GM18507 (cell line): Measurements from ENCODE around the gene ADNP.

ENCODE experiments used
- DNase-seq: peaks from one replicate; pipeline ENCODE4 v3.0.0; 2011; ENCODE audit warnings: low read depth; ENCODE audit not compliant: insufficient read length; ENCODE audit errors: extremely low spot score
- FAIRE-seq: peaks from 2 replicates; lab custom pipeline; 2011; peaks lifted over from hg19 to GRCh38; lab: Jason Lieb, UNC

The ADNP gene

DNA sequence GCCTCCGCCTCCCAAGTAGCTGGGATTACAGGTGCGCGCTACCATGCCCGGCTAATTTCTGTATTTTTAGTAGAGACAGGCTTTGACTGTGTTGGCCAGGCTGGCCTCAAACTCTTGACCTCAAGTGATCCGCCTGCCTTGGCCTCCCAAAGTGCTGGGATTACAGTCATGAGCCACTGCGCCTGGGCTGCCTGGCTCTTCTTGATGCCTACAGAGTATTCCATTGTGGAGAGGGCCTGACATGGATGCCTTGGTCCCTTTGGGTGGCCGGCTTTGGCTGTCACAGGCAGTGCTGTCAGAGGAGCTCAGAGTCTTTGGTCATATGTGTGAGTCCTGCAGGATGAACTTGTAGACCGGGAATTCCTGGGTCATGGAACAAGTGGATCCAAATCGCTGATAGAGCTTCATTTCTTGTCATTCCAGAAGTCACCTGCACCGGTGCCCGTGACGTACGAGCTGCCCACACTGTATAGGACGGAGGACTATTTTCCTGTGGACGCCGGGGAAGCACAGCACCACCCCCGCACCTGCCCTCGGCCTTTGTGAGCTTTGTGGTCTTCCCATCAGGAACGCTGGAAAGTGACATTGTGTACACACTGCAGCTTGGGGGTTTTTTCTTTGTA lies 55.1 kb downstream of the ADNP start:
- DNase-seq = no peak
- no peak for FAIRE-seq

DNA sequence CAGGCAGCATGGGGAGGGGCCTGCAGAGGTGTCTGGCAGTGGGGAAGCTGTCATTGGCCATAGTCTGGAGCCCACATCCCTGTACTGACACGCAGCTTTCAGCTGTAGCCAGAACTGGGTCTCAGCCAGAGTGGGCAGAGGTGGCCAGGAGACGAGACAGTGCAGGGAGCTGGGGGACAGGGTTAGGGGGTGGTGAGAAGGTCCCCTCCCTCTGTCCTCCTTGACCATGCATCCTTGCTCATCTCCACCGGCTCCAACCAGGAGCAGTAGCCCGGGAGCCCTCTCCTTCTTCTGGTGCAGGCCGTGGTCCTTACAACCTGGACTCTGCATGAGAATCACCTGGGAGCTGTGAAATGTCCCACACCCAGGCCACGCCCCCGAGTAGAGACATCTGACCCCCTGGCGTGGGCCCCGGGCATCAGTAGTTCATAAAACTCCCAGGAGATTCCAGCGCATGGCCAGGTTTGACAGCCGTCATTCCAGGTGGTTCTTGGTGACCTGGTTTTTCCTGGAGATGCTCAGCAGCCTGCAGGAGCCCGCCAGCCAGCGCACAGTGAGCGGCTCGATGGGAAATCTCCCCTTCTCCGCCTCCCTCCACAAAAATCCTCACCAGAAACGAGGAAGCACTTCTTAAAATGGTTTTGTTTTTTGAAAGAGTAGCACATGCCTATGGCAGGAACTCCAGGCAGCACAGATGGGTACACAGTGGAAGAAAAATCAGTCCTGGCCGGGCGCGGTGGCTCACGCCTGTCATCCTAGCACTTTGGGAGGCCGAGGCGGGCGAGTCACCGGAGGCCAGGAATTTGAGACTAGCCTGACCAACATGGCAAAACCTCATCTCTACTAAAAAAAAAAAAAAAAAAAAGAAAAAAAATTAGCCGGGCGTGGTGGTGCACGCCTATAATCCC lies 56.2 kb downstream of the ADNP start:
- DNase-seq (no peak), FAIRE-seq (no peak)

DNA sequence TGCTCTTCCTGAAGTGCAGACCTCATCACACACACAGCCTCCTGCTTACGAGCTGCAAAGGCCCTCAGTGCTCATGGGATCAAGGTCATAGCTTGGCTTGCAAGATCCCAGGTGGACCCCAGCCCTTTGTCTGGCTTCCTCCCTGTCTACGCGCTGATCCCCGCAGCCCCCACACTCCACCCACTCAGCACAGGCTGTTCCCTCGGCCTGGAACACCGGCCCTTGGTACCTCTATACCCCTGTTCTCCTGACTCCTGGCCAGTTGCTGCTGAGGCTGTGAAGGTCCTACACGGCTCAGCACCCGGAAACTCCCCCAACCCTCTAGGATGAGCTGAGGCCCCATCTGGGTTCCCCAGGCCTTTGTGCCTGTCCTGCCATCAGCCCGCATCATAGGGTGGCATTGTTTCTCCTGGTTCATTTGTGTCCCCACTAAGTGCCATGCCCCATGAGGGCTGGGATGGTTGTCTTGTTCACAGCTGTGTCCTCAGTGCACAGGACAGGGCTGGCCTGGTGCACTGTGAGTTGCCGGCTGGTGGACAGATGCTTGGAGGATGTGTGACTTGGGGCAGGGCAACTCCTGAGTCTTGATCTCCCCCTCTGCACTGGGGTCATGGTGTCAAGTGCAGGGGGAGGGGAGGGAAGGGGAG lies 57.0 kb downstream of the ADNP start:
- FAIRE-seq (no peak), DNase-seq (no peak)

DNA sequence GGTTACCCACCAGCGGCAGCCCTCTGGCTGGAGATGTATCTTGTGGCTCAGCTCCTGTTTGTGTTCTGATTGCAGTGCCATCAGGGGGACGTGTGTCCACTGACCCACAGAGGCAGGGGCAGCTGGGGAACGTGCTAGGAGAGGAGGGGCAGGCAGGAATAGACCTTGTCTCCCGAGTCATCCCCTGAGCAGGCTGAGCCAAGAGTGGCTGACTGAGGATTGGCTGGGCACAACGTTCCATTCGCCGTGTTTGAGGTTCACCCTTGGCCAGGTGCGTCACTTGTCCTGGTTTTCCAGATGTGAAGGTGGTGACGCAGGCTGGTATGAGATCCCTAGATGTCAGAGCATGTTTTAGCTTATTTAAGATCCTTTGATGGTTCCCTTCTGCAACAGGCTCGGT lies 57.7 kb downstream of the ADNP start:
- DNase-seq (no peak), FAIRE-seq (no peak)

DNA sequence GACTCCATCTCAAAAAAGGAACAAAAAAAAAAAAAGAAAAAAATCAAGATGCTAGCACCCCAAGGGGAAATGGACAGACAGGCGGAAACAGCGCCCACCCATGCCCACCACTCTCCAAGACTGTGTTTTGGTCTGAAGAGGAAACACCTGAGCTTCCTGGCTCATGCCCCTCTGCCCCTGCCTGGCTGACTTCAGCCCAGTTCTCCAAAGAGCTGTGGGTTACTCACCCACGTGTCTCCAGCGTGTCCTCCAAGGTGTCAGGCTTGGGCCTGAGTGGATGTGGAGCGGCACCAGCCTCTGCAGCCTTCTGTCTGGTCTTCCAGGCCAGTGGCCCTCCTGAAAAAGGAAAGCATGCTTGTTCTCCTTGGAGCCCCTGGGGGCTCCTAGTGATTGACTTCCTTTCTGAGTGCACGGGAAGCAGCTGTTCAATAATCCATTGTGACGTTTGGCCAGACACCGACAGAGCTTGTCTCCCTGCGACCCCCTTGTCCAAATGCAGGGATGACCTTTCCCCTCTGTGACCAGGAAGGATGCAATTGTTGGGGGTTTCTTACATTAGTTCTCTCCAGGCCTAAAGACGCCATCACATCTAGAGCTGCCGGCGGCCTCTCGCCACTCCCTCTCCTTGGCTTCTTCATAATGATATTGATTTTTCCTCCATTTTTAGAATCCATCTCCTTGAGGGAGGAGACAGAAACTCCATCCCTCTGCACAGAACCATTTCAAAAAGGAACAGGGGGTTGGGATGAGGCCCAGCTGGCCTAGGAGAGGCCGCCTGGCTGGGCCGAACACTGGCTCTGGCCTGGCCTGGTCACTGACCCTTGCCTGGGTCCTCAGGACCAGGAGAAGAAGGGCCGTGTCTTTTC lies 58.4 kb downstream of the ADNP start:
- no peak for FAIRE-seq
- no peak for DNase-seq

DNA sequence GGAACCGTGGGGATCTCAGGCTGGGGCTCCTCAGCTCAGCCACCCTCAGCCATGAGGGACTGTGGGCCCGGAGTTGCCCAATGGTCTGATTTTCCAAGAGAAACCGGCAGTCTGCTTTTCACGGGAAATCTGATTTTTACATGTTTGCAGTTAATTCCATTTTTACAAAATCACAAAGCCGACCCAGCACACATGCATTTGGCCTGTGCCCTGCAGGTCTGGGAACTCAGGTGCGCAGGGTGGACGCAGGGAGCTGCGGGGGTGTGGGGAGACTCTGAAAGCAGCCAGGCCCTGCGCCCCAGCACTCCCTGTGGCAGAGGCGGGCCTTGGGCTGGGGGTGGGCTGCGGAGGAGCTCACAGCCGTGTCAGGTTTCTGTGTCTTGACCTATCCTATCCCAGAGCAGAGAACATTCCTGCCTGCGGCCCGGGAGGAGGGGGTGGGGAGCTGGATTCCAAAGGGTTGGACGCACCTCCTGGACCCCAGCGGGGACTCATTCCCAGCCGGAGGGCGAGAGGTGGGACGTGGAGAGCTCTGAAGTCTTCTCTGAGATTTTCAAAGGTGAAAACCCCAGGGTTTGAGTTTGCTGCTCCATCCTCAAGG lies 60.6 kb downstream of the ADNP start:
- no peak for DNase-seq

DNA sequence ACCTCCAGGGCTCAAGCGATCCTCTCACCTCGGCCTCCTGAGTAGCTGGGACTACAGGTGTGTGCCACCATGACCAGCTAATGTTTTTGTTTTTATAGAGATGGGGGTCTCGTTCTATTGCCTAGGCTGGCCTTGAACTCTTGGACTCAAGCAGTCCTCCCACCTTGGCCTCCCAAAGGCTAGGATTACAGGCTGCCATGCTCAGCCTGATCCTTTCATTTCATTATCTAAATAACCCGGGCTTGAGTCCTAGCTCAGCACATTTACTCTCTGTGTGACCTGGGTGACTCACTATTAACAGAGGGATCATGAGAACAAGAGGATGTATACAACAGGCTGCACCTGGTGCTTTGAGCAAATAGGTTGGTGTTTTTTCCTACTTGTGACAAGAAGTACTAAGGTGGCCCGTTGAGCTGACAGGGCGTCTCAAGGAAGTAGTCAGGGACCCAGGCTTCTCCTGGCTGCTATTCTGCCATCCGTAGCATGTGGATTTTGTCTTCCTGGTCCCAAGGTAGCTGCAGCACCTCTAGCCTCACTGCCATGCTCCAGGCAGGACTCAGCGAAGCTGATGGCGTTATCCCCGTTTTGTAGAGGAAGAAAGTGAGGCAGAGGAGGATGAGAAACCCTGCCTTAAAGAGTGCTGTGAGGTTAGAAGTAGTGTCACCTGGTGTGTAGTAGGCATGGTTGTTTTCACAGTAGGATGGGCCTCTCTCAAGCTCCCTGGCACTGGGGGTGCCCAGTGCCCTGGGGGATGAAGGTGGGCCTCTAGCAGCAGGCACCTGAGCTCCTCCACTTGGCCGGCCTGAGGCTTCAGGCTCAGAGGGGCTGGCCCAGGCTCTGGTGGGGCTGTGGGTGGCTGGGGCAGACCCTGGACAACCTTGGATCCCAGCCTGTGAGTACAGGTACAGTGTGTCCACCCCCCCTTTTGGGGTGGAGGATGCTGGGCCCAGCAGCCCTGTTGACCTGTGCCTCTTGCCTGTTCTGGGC lies 62.4 kb downstream of the ADNP start:
- no peak for DNase-seq
- no peak for FAIRE-seq

More for the DNA sequence above, 60.6 kb downstream of the ADNP start:
- FAIRE-seq = no peak

DNA sequence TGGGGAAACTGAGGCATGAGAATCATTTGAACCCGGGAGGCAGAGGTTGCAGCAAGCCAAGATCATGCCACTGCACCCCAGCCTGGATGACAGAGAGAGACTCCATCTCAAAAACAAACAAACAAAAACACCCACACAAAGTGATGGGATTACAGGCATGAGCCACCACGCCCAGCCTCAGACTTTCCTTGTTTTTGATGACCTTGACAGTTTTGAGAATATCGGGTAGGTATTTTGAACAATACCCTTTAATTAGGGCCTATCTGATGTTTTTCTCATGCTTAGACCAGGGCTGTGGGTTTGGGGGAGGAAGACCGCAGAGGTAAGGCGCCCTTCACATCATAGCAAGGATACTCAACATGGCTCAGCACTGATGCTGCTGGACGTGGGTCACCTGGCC lies 63.4 kb downstream of the ADNP start:
- DNase-seq = no peak
- no peak for FAIRE-seq

DNA sequence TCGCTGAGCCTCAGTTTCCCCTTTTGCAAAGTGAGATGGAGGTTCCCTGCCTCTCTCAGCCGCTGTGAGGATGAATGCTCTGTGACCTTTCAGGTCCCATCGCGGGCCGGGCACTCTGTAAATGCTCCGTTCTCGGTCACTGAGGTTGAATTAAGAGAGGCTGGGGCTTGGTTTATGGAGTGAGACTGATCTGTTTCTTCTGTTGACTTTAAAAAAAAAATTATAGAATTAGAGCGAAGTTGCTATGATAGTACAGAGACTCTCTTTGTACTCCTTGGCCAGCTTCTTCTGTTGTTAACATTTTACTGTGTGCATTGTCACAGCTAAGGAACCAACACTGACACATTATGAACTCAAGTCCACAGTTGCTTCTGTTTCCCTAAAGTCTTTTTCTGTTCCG lies 64.4 kb downstream of the ADNP start:
- FAIRE-seq = no peak
- no peak for DNase-seq

DNA sequence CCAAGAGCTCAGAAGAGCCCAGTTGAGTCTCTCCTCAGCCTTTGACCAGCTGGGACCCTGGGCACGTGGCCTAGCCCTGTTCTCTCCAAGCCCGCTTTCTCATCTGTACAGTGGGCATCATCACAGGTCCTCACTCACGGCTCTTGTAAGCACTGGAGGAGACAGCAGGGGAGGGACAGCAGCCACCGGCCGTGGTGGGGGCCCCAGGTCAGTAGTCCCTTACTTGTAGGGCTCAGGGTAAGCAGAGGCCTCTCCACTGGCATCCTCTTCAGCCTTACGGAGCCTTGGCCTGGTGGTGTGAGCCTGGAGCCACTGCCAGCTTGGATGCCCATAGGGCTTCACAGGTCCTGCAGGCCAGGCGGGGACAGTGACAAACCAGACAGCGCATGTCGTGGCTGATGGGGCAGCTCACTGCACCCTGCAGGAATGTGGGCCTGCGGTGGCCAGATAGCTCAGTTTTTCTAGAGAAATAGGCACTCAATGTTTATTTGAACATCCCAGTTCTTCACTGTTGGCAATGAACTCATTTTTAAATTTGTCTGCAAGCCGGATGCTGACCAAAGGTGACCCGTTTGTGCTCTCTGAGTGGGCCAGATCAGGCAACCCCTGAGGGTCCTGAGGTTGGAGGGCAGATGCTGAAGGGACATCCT lies 65.1 kb downstream of the ADNP start:
- FAIRE-seq = no peak
- no peak for DNase-seq

DNA sequence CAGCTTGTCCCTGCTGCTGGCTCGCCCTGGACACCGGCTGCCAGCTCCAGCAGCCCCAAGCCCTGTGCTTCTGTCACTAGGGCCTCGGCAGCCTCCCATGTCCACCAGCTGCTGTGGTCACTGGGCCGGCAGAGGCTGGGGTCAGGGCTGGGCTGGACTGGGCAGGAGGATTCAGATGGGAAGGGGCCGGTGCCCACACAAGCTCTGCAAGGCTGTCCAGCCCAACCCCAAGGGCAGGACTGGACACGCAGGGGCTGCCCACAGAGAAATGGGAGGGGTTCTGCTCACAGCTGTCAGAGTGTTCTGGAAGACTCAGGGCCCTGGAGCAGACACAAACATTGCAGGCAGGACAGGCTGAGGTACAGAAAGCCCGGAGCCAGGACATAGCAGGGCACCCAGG lies 65.6 kb downstream of the ADNP start:
- DNase-seq (no peak), FAIRE-seq (no peak)

DNA sequence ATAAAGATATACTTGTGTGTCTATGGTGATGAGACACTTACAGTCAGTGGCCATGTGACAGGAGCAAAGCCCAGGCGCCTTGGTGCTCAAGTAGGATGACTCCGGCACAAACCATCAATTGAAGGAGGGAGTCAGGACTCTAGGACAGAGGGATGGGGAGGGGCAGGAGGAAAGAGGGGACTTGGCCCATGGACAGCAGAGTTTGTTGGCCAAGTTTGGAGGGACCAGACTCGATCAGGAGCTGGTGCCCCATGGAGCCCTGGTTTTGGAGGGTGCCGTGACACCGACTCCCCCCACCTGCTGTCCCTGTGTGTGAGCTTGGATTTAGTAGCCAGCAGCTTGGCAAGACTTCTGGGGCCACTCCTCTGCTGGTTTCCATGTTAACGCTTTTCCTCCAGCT lies 66.1 kb downstream of the ADNP start:
- DNase-seq = no peak
- FAIRE-seq = no peak

DNA sequence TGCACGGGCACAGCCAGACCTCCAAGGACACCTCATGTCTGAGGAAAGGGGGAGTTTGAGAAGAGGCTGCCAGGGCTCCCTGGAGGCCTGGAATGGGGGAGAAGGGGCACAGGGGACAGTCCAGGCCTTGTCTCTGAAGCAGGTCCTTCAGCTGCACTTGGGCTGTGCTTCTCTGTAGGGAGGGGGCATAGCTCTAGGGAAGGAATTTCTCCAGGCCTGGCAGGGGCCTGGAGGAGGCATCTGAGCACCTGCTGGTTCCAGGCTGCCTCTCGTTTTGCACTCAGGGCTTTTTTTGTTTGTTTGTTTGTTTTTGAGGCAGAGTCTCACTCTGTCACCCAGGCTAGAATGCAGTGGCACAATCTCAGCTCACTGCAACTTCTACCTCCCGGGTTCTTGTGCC lies 68.7 kb downstream of the ADNP start:
- no peak for FAIRE-seq
- no peak for DNase-seq

DNA sequence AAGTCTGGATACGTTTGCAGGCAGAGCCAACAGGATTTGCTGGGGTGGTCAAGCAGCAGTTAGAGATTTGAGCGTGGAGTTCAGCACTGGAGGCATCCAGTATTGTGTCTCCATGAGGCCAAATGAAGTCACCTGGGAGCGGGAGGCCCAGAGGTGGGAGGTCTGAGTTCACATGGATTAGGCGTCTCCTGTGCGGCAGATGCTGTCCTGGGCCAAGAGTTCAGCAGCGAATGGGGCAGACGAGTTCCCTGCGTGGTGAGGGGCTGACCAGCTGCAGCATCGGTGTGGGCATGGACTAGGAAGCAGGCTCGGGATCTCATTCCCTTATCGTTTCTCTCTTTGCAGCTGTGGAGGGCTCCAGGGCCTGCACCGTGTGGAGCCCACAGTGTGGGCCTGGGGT lies 70.2 kb downstream of the ADNP start:
- DNase-seq = no peak
- FAIRE-seq = no peak

DNA sequence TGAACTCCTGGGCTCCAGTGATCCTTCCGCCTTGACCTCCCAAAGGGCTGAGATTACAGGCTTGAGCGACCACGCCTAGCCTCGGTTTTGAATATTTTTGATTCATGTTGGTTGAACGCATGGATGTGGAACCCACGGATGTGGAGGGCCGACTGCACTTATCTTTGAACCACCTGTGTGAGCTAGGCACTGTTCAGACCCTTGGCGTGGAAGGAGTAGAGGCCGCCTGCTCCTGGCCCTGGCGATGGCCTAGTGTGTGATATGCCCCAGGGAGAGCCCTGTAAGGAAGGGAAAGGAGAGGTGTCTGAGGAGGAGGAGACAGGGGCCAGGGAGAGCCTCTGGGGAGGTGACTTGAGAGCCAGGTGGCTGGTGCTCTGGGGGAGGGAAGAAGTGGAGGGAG lies 72.1 kb downstream of the ADNP start:
- no peak for DNase-seq
- FAIRE-seq = no peak

DNA sequence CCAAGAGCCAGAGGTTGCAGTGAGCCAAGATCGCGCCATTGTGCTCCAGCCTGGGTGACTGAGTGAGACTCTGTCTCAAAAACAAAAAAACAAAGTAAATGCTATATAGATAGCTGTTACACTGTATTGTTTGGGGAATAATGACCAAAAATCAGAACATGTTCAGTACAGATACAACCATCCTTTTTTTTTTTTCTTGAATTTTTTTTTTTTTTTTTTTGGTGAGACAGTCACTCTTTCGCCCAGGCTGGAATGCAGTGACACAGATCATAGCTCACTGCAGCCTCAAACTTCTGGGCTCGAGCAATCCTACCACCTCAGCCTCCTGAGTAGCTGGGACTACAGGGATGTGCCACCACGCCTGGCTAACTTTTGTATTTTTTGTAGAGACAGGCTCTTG lies 72.7 kb downstream of the ADNP start:
- DNase-seq (no peak), FAIRE-seq (no peak)

DNA sequence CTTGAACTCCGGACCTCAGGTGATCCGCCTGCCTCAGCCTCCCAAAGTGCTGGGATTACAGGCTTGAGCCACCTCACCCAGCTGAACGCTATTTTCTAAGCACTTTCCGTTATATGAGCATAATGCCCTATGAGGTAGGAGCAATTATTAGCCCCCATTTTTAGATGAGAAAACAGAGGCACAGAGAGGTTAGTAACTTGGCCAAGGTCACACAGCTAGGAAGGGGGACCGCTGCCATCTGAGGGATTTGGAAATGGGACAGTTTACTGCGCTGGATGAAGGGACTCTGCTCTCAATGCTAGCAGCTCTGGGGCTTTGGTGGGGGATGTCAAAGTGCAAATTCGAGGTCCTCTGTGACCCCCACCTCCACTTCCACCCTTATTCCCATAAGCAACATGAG lies 73.9 kb downstream of the ADNP start:
- FAIRE-seq (no peak), DNase-seq (no peak)

DNA sequence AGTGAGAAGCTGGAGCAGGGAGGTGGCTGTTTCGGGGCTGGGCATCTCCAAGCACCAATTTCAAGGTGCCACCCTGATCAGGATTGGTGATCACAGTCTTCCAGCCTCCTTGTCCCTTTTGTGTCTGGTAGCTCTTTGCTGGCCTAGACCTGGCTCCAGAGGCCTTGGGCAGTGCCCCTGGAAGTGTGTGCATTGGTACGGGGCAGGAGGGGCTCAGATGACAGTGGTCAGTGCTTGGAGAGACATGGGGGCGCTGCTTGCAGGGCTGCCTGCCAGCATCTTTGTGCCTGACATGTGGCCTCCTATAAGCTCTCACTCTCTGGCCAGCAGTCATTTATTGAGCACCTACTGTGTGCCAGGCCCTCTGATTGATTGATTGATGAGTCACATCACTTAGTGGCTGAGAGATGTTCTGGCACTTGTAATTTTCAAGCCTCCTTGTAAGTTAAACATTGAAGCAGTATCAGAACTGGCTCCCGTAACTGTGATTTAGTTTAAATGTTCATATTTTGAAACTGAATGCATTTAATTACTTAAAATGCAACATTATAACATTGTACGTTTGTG lies 74.7 kb downstream of the ADNP start:
- FAIRE-seq = no peak

More for the DNA sequence above, 74.7 kb downstream of the ADNP start:
- DNase-seq = no peak
